Mucosa of stomach (tissue), 1 donor: ENCODE measurements around the gene HMOX1.

Experiments
- H3K27me3 ChIP-seq: one replicate; pipeline ENCODE4 v1.7.0; 2013; ENCODE audit warnings: mild to moderate bottlenecking, low read length; ENCODE audit not compliant: control insufficient read depth, insufficient read depth
- H3K36me3 ChIP-seq: one replicate; pipeline ENCODE4 v1.7.0; 2013; ENCODE audit warnings: low read length; ENCODE audit not compliant: control insufficient read depth, insufficient read depth
- H3K4me1 ChIP-seq: one replicate; pipeline ENCODE4 v1.7.0; 2013; ENCODE audit warnings: mild to moderate bottlenecking, low read length; ENCODE audit not compliant: control insufficient read depth, insufficient read depth
- H3K4me3 ChIP-seq: one replicate; pipeline ENCODE4 v1.7.0; 2013; ENCODE audit warnings: low read length
- H3K9ac ChIP-seq: one replicate; pipeline ENCODE4 v1.7.0; 2013; ENCODE audit warnings: mild to moderate bottlenecking, low read length, moderate library complexity
- H3K9me3 ChIP-seq: one replicate; pipeline ENCODE4 v1.7.0; 2013; ENCODE audit warnings: mild to moderate bottlenecking, low read length, moderate library complexity; ENCODE audit not compliant: control insufficient read depth
- donor health status: Pancreatic carcinoma.

HMOX1 gene

GRCh38 chr22:35421121-35421520 is 40.2 kb downstream of the HMOX1 start:
- no peaks in the 10 kb centered on the region for H3K9me3 ChIP-seq
- peaks cover 3% of the 10 kb centered on the region for H3K4me1 ChIP-seq
- no peaks in the 10 kb centered on the region for H3K27me3 ChIP-seq
- H3K4me3 ChIP-seq = no peak overlapping the region
- H3K9ac ChIP-seq = no peak overlapping the region
- no peaks in the 10 kb centered on the region for H3K36me3 ChIP-seq

GRCh38 chr22:35422145-35422544 is 41.2 kb downstream of the HMOX1 start:
- H3K27me3 ChIP-seq = no peaks in the 10 kb centered on the region
- H3K36me3 ChIP-seq = no peaks in the 10 kb centered on the region
- H3K9ac ChIP-seq = no peak overlapping the region
- H3K9me3 ChIP-seq = no peaks in the 10 kb centered on the region
- no peak overlapping the region for H3K4me3 ChIP-seq
- H3K4me1 ChIP-seq = peaks cover 3% of the 10 kb centered on the region

GRCh38 chr22:35422936-35423335 is 42.0 kb downstream of the HMOX1 start:
- H3K4me3 ChIP-seq = no peak overlapping the region
- no peaks in the 10 kb centered on the region for H3K9me3 ChIP-seq
- no peaks in the 10 kb centered on the region for H3K27me3 ChIP-seq
- no peak overlapping the region for H3K9ac ChIP-seq
- H3K36me3 ChIP-seq = no peaks in the 10 kb centered on the region
- H3K4me1 ChIP-seq = peaks cover under 1% of the 10 kb centered on the region

- H3K9ac ChIP-seq = no peak overlapping the region
- H3K9me3 ChIP-seq = no peaks in the 10 kb centered on the region
- H3K27me3 ChIP-seq = no peaks in the 10 kb centered on the region
- no peaks in the 10 kb centered on the region for H3K36me3 ChIP-seq
- no peaks in the 10 kb centered on the region for H3K4me1 ChIP-seq
- no peak overlapping the region for H3K4me3 ChIP-seq
Measured at GRCh38 chr22:35424081-35424480, 43.2 kb downstream of the HMOX1 start.

- Histone ChIP-seq H3K27me3 (no peaks in the 10 kb centered on the region), H3K36me3 (no peaks in the 10 kb centered on the region), H3K4me1 (no peaks in the 10 kb centered on the region), H3K9me3 (no peaks in the 10 kb centered on the region), H3K9ac (no peak overlapping the region), H3K4me3 (no peak overlapping the region)
Measured at GRCh38 chr22:35424761-35425160, 43.9 kb downstream of the HMOX1 start.

- H3K4me3 ChIP-seq = no peak overlapping the region
- H3K9ac ChIP-seq = no peak overlapping the region
- H3K27me3 ChIP-seq = no peaks in the 10 kb centered on the region
- H3K36me3 ChIP-seq = no peaks in the 10 kb centered on the region
- H3K9me3 ChIP-seq = no peaks in the 10 kb centered on the region
- no peaks in the 10 kb centered on the region for H3K4me1 ChIP-seq
Measured at GRCh38 chr22:35425546-35425945, 44.6 kb downstream of the HMOX1 start.

GRCh38 chr22:35425971-35426800 is 45.3 kb downstream of the HMOX1 start:
- Histone ChIP-seq H3K27me3 (no peaks in the 10 kb centered on the region), H3K4me3 (no peak overlapping the region), H3K9ac (no peak overlapping the region), H3K4me1 (peaks cover 3% of the 10 kb centered on the region), H3K9me3 (no peaks in the 10 kb centered on the region), H3K36me3 (no peaks in the 10 kb centered on the region)

GRCh38 chr22:35426801-35427140 is 45.9 kb downstream of the HMOX1 start:
- H3K27me3 ChIP-seq = no peaks in the 10 kb centered on the region

GRCh38 chr22:35430897-35431322 is 50.0 kb downstream of the HMOX1 start:
- H3K36me3 ChIP-seq = no peaks in the 10 kb centered on the region
- no peaks in the 10 kb centered on the region for H3K27me3 ChIP-seq
- H3K9me3 ChIP-seq = peaks cover 4% of the 10 kb centered on the region
- no peak overlapping the region for H3K4me3 ChIP-seq
- H3K4me1 ChIP-seq = peaks cover 4% of the 10 kb centered on the region
- no peak overlapping the region for H3K9ac ChIP-seq

More at GRCh38 chr22:35426801-35427140, 45.9 kb downstream of the HMOX1 start:
- no peak overlapping the region for H3K9ac ChIP-seq
- no peaks in the 10 kb centered on the region for H3K36me3 ChIP-seq
- no peak overlapping the region for H3K4me3 ChIP-seq
- peaks cover 4% of the 10 kb centered on the region for H3K4me1 ChIP-seq
- no peaks in the 10 kb centered on the region for H3K9me3 ChIP-seq

GRCh38 chr22:35431483-35432227 is 50.8 kb downstream of the HMOX1 start:
- Histone ChIP-seq H3K9ac (no peak overlapping the region), H3K4me1 (peaks cover 4% of the 10 kb centered on the region), H3K9me3 (peaks cover 4% of the 10 kb centered on the region), H3K4me3 (no peak overlapping the region), H3K27me3 (no peaks in the 10 kb centered on the region), H3K36me3 (no peaks in the 10 kb centered on the region)

GRCh38 chr22:35432228-35432905 is 51.5 kb downstream of the HMOX1 start:
- Histone ChIP-seq H3K4me3 (no peak overlapping the region), H3K27me3 (no peaks in the 10 kb centered on the region), H3K4me1 (peaks cover 4% of the 10 kb centered on the region), H3K9me3 (peaks cover 4% of the 10 kb centered on the region), H3K9ac (no peak overlapping the region), H3K36me3 (no peaks in the 10 kb centered on the region)
